HepG2 (cell line): ENCODE results near the gene MTMR3. TPM values are rescaled to one million over a fixed set of nuclear protein-coding genes. Genes with fewer than 3 reads are reported as not detected.

Experiments used
- ATAC-seq: fragments of 200-7000 bp; cut with Tn5 transposase; 3 replicates; pipeline ENCODE4 v1.9.1; 2020; ENCODE audit warnings: mild to moderate bottlenecking, moderate library complexity
- BruUV-seq: library from RNA; stranded (reverse); fragments of 400-500 nt; replicated peaks from 2 replicates; lab custom pipeline; 2021; lab: Mats Ljungman, UMichigan
- CTCF ChIA-PET: fragments of 300-600 bp; formaldehyde crosslinking; extraction: SDS; loops from one replicate; lab custom pipeline; 2021; ENCODE audit warnings: low total read pairs, inconsistent platforms, low intra/inter-chr PET ratio; lab: Yijun Ruan, JAX
- POLR2A ChIA-PET: fragments of 350-600 bp; sonication (Branson Sonifier 250); formaldehyde crosslinking; loops from one replicate; lab custom pipeline; 2020; ENCODE audit warnings: antibody characterized with exemption, inconsistent platforms; lab: Yijun Ruan, JAX
- DNase-seq: peaks from one replicate; pipeline ENCODE4 v3.0.0-alpha.2; 2015; ENCODE audit warnings: low spot score
- FAIRE-seq: peaks from 3 replicates; lab custom pipeline; 2011; peaks lifted over from hg19 to GRCh38; lab: Jason Lieb, UNC
- H2AFZ ChIP-seq: one replicate; pipeline ENCODE4 v1.6.1; 2011; ENCODE audit warnings: low read length, inconsistent platforms
- H3K27ac ChIP-seq: fragments of 300-600 bp; 3 replicates; pipeline ENCODE4 v1.8.0; 2011; ENCODE audit warnings: mixed run types, mild to moderate bottlenecking, mixed read lengths, low read length, inconsistent platforms; ENCODE audit not compliant: insufficient read depth; ENCODE audit errors: extremely low read length
- H3K27me3 ChIP-seq, 2 experiments: fragments of 200-600 bp in 1 of 2; 2 replicates in 1 of 2; 3 replicates in 1 of 2; pipeline versions ENCODE4 v1.6.0 to v1.8.0; 2011; ENCODE audit warnings: low read length in 2 of 2, mild to moderate bottlenecking in 2 of 2, moderate library complexity in 2 of 2, inconsistent platforms in 1 of 2; ENCODE audit not compliant: insufficient read depth in 2 of 2, control insufficient read depth in 1 of 2
- H3K36me3 ChIP-seq, 2 experiments: fragments of 200-600 bp in 1 of 2; replicated peaks in 1 of 2; 2 replicates in 1 of 2; 3 replicates in 1 of 2; pipeline versions ENCODE4 v1.5.1 to v1.8.0; 2011; ENCODE audit warnings: low read length in 2 of 2, inconsistent platforms in 1 of 2; ENCODE audit not compliant: insufficient read depth in 2 of 2, control insufficient read depth in 1 of 2
- H3K4me1 ChIP-seq: 2 replicates; pipeline ENCODE4 v1.5.1; 2012; ENCODE audit warnings: low read length, inconsistent platforms; ENCODE audit not compliant: insufficient read depth
- H3K4me2 ChIP-seq: 2 replicates; pipeline ENCODE4 v1.6.0; 2011; ENCODE audit warnings: low read depth, low read length, inconsistent platforms
- H3K4me3 ChIP-seq, 3 experiments: fragments of 200-600 bp in 1 of 3; sonication (generic), shearing (Covaris generic) in 1 of 3; replicated peaks in 1 of 3; 2 replicates each; pipeline ENCODE4 v1.5.1; 2011 to 2016; ENCODE audit warnings: low read length in 3 of 3, inconsistent platforms in 2 of 3, low read depth in 2 of 3, mild to moderate bottlenecking in 2 of 3, control low read depth in 1 of 3, mixed read lengths in 1 of 3; ENCODE audit not compliant: insufficient read depth in 1 of 3
- H3K79me2 ChIP-seq: one replicate; pipeline ENCODE4 v1.6.1; 2011; ENCODE audit warnings: low read length, inconsistent platforms; ENCODE audit not compliant: insufficient read depth
- H3K9ac ChIP-seq: 2 replicates; pipeline ENCODE4 v1.6.0; 2011; ENCODE audit warnings: mild to moderate bottlenecking, low read depth, low read length, inconsistent platforms; ENCODE audit not compliant: insufficient read depth
- H3K9me3 ChIP-seq: 2 replicates; pipeline ENCODE4 v1.5.1; 2012; ENCODE audit warnings: mild to moderate bottlenecking, low read length
- H4K20me1 ChIP-seq: 2 replicates; pipeline ENCODE4 v1.6.0; 2011; ENCODE audit warnings: inconsistent platforms, mild to moderate bottlenecking, low read length, moderate library complexity; ENCODE audit not compliant: insufficient read depth
- FOXA1 ChIP-seq, 2 experiments: fragments of 450-650 bp in 1 of 2; sonication (generic) in 1 of 2; formaldehyde crosslinking in 1 of 2; IDR thresholded peaks; 2 replicates each; pipeline versions ENCODE4 v1.4.0 to v1.6.1; 2016 to 2020; ENCODE audit warnings: missing genetic modification reagents in 1 of 2
- HMG20B ChIP-seq: conservative IDR thresholded peaks from 2 replicates; pipeline ENCODE4 v1.6.1; 2016; ENCODE audit warnings: missing genetic modification reagents, missing compliant biosample characterization
- HNF4A ChIP-seq: sonication (generic); formaldehyde crosslinking; IDR thresholded peaks from 2 replicates; pipeline ENCODE4 v1.4.0; 2020; ENCODE audit warnings: missing genetic modification reagents
- HNF4G ChIP-seq, 2 experiments: sonication (generic) in 1 of 2; formaldehyde crosslinking in 1 of 2; IDR thresholded peaks; 2 replicates each; pipeline versions ENCODE4 v1.4.0 to v1.6.1; 2011 to 2020; ENCODE audit warnings: borderline replicate concordance in 2 of 2, low read depth in 2 of 2, mild to moderate bottlenecking in 2 of 2, low read length in 1 of 2, missing genetic modification reagents in 1 of 2, moderate library complexity in 1 of 2
- MZF1 ChIP-seq: sonication (generic); formaldehyde crosslinking; IDR thresholded peaks from 2 replicates; pipeline ENCODE4 v1.8.1; 2023; ENCODE audit warnings: mild to moderate bottlenecking, missing genetic modification reagents, borderline replicate concordance
- PCBP1 ChIP-seq: fragments of 200-400 bp; formaldehyde crosslinking; IDR thresholded peaks from 2 replicates; pipeline ENCODE4 v1.6.1; 2017; ENCODE audit warnings: mild to moderate bottlenecking, low read depth, low read length, borderline replicate concordance
- SOX13 ChIP-seq, 3 experiments: fragments of 450-650 bp in 1 of 3; sonication (generic) in 1 of 3; formaldehyde crosslinking in 1 of 3; IDR thresholded peaks in 2 of 3; conservative IDR thresholded peaks in 1 of 3; 2 replicates each; pipeline versions ENCODE4 v1.5.0 to v1.6.1; 2016 to 2020; ENCODE audit warnings: antibody characterized with exemption in 1 of 3, mild to moderate bottlenecking in 1 of 3, missing compliant biosample characterization in 1 of 3, missing genetic modification reagents in 1 of 3, moderate library complexity in 1 of 3
- SOX5 ChIP-seq: IDR thresholded peaks from 2 replicates; pipeline ENCODE4 v1.6.1; 2016; ENCODE audit warnings: borderline replicate concordance
- SOX6 ChIP-seq, 2 experiments: fragments of 450-650 bp in 1 of 2; sonication (generic) in 1 of 2; formaldehyde crosslinking in 1 of 2; IDR thresholded peaks; 2 replicates each; pipeline versions ENCODE4 v1.4.0 to v1.6.1; 2017 to 2020; ENCODE audit warnings: antibody characterized with exemption in 1 of 2, mild to moderate bottlenecking in 1 of 2, missing genetic modification reagents in 1 of 2
- TFAP4 ChIP-seq: sonication (generic); IDR thresholded peaks from 2 replicates; pipeline ENCODE4 v1.6.1; 2016; ENCODE audit warnings: low read depth, borderline replicate concordance
- ZNF75D ChIP-seq: sonication (generic); formaldehyde crosslinking; IDR thresholded peaks from 2 replicates; pipeline ENCODE4 v1.8.1; 2023; ENCODE audit warnings: missing genetic modification reagents, mild to moderate bottlenecking, borderline replicate concordance
- WGBS: methylation state at CpG from one replicate; pipeline ENCODE4 v1.1.6; 2017; ENCODE audit warnings: low lambda C conversion rate; 5-methylcytosine and 5-hydroxymethylcytosine counted together
- in situ Hi-C: cut with HindIII; loops from 2 replicates; pipeline ENCODE4 v1.10.0; 2017; ENCODE audit warnings: low pct_unique_long_range_greater_than_20kb; ENCODE audit not compliant: extremely low pct_ligation_motif_present
- intact Hi-C: fragments of 100-400 bp; cut with micrococcal nuclease; formaldehyde crosslinking; loops from one replicate; pipeline ENCODE4 v1.10.0; 2022; ENCODE audit not compliant: unreplicated experiment
- polyA plus RNA-seq, 8 experiments: library from polyadenylated mRNA; depleted of rRNA in 3 of 8; stranded (reverse) in 7 of 8; unstranded in 1 of 8; fragments of >200 nt; fragmentation: Illumina TruSeq in 4 of 8; extraction: Trizol in 4 of 8; gene quantifications; 2 replicates each; pipeline versions ENCODE4 v1.2.1 to v1.2.3, GENCODE V29; 2011 to 2016; ENCODE audit warnings: low read depth in 4 of 8, missing spikeins in 1 of 8, mixed read lengths in 1 of 8; ENCODE audit not compliant: insufficient read depth in 1 of 8
- total RNA-seq, 5 experiments: library from RNA; depleted of rRNA; stranded (reverse); fragments of >200 nt; fragmentation: Illumina TruSeq; extraction: Trizol; gene quantifications; 2 replicates each; pipeline ENCODE4 v1.2.3, GENCODE V29; 2016; ENCODE audit warnings: low read depth in 1 of 5

The MTMR3 gene
- total and polyA plus RNA-seq, 2 of the 13 experiments (the other 11 are each of a cell fraction or from before 2014, with no cell fraction given) = 12.6 to 24.8 TPM

GRCh38 chr22:30062259-30062658 lies 179.3 kb downstream of the MTMR3 start:
- Histone ChIP-seq H3K36me3 (no peaks in the 10 kb centered on the region), H4K20me1 (no peaks in the 10 kb centered on the region)
- no peak for TF ChIP-seq FOXA1 (IDR thresholded peaks at IDR 0.05)
- TF ChIP-seq FOXA1 (CRISPR knock-in tag; IDR thresholded peaks at IDR 0.05) = peak; percentile 23; the same call in 1 of the 2 replicates
- TF ChIP-seq HNF4A (CRISPR knock-in tag) = peak; percentile 48; the same call in 1 of the 2 replicates
- TF ChIP-seq SOX13 (IDR thresholded peaks at IDR 0.05) = peak; percentile 86
- peak in 1 of 2 experiments; percentile 91; a peak in 2 of 4 replicates for TF ChIP-seq SOX13 (CRISPR knock-in tag; conservative IDR thresholded peaks at IDR 0.05 in 1 of 2, IDR thresholded peaks at IDR 0.05 in 1 of 2)
- peak; percentile 82 for TF ChIP-seq SOX5 (CRISPR knock-in tag)
- no peak for TF ChIP-seq SOX6 (IDR thresholded peaks at IDR 0.05)
- TF ChIP-seq SOX6 (CRISPR knock-in tag; IDR thresholded peaks at IDR 0.05) = peak; percentile 82
- TF ChIP-seq PCBP1 = no peak
- TF ChIP-seq TFAP4 = peak; percentile 86
- TF ChIP-seq ZNF75D (CRISPR knock-in tag) = no peak
- TF ChIP-seq HNF4G (IDR thresholded peaks at IDR 0.05; ENCODE audit: borderline replicate concordance, low read depth, low read length) = peak; percentile 41; the same call in 1 of the 2 replicates
- no peak for TF ChIP-seq HNF4G (CRISPR knock-in tag; IDR thresholded peaks at IDR 0.05; ENCODE audit: borderline replicate concordance, low read depth)
- TF ChIP-seq MZF1 = no peak
- no peak for TF ChIP-seq HMG20B
- TF ChIP-seq, all 625 proteins: peak for 7
- FAIRE-seq (no peak), ATAC-seq (no peak), DNase-seq (no peak)
- 3% methylated on average over 3 of the region's 3 CpGs for WGBS
- Histone ChIP-seq H3K27me3 (no peaks in the 10 kb centered on the region), H3K4me3 (no peak overlapping the region), H3K9me3 (peaks cover 6% of the 10 kb centered on the region), H3K4me2 (peak overlapping the region; percentile 25), H3K27ac (no peak overlapping the region), H3K79me2 (no peaks in the 10 kb centered on the region), H2AFZ (no peak overlapping the region), H3K9ac (no peak overlapping the region), H3K4me1 (peaks cover 25% of the 10 kb centered on the region)
- intact Hi-C loops (no loop called here), in situ Hi-C loops (no loop called here)
- ChIA-PET CTCF (no interaction called here), POLR2A (no interaction called here)
- no TSS peak for BruUV-seq
